NCI-H1930 (cell line): ENCODE measurements around the gene VSIG1.

ENCODE experiments used
- DNase-seq, 2 experiments: peaks; one replicate each; lab custom pipeline; 2025; lab: John Stamatoyannopoulos, UW

The VSIG1 gene

GRCh38 chrX:108044554-108045256, at the start of gene VSIG1:
VSIG1 (plus strand) TSS chrX:108045065; CDS start chrX:108045131, 66 bp downstream.
- no peak for DNase-seq

- DNase-seq, result no peak
These were observed 48.7 kb upstream of the VSIG1 start for GRCh38 chrX:107996124-107996523.

DNA sequence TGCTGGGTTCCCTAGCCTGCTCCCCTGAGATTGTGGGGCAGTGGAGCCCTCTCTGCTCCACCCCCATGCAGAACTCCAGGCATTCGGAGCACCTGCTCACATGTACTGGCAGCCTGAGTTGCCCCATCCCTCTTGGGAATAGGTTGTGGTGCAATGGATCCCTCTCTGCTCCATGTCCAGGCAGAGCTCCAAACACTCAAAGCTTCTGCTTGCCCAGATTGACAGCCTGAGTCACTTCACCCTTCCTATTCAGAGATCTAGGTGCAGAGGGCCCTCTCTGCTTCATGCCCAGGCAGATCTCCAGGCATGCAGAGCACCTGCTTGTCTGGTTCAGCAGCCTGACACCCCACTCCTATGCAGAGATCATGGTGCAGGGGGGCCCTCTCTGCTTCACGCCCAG, 44.1 kb upstream of the VSIG1 start:
- no peak for DNase-seq

DNA sequence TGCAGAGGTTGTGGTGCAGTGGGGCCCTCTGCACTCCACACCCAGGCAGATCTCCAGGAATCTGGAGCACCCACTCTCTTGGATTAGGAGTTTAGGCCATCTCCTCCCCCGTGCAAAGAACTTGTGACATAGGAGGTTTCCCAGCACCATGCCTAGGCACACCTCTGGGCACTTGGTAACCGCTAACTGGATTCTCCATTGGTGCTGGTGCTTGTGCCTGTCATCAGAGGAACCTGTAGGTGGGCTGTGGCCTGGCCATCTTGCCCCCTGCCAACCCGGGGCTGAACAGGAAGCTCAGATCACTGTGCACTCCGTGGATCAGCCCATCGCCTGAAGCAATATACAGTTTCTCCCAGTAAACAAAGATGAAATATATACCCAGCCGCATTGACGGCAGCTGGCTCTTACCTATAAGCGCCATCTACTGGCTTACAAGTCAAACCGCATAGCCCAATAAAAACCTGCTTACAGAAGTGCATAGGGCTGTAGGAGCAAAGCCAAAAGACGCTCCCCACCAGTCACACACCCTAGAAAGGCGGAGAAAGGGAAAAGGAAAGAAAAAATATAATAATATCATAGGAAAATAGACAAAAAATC, 43.5 kb upstream of the VSIG1 start:
- DNase-seq, result peak; percentile 3 to 27

DNA sequence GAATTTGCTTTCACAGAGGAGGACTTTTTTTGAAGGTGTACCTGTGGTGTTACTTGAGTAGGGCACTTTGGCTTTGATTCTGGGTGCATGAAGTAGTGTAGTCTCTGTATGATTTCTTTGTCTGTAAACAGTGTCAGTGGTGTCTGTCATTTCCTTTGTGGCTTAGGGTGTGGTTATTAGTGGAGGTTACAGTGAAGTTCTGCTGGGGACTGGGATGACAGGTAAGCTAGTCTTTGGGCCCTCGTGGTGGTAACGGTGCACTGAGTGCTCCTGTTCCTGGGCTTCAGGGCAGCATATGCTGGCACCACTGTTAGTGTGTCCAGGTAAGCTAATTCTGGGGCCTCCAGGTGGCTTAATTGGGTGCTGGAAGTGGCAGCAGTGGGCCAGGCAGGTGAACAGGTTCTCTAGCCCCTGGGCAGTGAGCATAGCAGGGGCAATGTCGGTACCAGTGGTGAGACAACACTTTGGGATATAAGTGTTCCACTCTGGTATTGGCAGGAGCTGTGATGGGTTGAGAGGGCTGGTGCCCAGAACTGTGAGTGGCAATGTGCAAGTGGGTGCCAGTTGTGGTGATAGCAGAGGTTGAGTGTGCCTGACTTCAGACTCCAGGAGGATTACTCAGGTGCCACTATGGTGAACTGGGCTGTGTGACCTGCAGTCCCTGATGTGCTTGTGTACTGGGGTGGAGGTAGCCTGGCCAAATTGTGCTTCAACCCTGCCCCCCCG, 26.0 kb upstream of the VSIG1 start:
- no peak for DNase-seq

DNA sequence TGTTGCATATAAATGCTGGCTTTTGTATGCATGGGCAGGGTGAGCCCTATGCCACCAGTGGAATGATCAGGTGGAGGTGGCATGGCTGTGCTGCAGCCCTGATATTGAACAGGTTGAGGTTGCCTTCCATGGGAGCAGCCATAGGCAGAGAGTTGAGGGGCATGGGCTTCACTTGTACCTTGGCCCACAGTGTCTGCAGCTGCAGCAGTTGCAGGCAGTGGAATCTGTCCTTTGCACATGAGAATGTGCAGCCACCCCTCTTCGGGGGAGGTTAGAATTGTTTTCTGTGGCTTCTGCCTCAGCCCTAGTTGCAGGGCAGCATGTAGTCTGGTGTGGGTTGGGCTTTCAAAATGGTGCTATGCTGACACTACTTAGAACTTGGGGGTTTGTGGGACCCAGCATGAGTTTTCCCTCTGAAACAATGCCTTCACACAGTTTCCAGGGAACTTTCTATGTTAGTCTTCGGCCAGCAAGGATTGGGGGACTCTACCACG, 25.4 kb upstream of the VSIG1 start:
- no peak for DNase-seq

- DNase-seq, result no peak
These were observed 24.2 kb upstream of the VSIG1 start for GRCh38 chrX:108020631-108021030.

- DNase-seq, result no peak
These were observed 22.3 kb upstream of the VSIG1 start for GRCh38 chrX:108022491-108023089.

GRCh38 chrX:108025376-108025775, 19.5 kb upstream of the VSIG1 start:
- no peak for DNase-seq

DNA sequence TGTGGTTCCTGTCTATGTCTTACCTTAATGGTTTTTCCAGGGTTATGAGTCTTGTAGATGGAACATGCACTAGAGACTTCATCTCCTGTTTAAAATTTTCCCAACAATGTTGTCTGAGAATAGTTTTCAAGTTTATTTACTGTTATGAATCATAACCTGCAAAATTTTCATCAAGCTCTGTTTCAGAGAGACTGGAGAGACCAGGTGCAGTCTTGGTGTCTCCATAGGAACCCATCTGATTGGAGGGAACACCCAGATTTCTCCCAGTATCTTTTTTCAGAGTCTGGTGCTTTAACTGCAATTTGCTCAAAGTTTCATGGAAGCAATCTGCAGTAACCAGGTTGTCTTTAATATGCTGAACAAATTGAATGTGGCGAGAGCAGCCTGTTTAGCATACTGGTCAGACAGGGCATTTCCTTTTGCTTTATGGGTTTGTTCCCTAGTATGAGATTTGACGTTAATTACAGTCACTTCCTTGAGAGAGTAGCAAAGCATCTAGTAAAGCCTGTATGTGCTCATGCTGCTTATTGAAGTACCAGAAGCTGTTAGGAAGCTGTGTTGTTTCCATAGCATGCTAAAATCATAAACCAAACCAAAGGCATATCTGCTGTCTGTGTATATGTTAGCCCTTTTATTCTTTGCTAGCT, 18.8 kb upstream of the VSIG1 start:
- DNase-seq, result no peak

- DNase-seq, result no peak
These were observed 16.0 kb upstream of the VSIG1 start for GRCh38 chrX:108028854-108029253.

DNA sequence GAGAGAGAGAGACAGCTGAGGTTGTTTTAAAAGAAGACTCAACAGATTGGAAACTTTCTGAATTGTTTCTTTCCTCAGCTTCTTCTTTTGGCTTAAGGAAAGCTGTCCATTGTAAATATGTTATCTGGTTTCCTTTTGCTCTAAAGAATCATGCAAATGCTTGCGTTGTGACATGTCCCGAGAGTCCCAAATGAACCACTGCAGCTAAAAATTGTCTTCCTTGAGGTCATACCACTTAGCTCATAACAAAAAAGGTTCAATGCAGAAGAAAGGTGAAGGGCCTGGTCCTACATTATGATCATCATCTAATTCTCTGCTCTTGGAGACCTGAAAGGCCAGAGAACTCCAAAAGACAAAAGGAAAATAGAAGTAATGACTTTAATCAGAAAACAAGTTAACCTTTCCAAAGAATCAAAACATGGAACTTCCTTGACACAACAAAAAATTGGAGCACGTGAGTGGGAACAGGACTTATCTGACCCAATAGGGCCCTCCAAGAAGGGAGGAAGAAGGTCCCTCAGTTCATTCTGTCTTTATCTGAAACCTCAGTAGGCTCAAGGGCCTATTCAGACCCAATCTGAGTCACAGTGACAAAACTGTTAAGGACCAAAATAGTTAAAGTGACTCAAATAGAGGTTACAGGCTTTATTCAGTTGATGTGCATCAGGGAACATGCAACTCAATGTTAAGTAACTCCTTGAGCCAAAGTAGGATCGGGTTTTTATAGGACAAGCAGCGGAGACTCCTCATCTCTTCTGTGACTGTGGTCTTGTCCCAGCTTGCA, 14.7 kb upstream of the VSIG1 start:
- DNase-seq, result no peak

DNA sequence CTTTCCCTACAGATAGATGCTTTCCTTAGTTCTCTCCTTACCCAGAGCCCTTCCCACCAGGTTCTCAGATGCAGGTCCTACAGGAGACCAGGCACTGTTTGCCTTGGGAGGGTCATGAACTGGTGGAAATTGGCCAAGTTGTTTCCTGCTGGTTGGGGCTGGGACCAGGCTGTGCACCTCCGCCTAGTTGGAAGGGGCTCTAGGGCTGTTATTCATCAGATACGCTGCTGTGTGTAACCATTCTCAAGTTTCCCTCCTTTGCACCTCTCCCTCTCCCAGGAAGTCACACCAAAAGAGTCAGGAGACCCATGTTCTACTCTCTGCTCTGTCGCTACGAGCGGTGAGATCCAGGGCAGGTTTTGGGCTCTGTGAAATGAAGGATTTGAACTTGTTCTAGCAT, 11.9 kb upstream of the VSIG1 start:
- no peak for DNase-seq

GRCh38 chrX:108033890-108034289, 11.0 kb upstream of the VSIG1 start:
- DNase-seq, result no peak

DNA sequence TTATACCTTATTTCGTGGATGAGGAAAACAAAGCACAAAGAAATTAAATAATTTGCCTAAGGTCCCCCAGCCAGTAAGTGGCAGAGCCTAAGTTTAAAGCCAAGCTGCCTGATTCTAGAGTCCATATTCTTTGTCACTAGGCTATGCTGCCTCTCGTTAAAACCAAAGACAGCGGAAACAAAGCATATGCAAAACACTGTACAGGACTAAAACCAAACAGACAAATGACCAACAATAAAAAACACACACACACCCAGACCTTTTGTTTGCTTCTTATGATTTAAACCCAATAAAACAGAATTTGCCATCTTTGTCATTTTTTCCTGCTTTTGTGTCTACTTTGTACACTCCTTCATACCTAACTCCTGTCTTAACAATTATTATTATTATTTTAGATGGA, 10.1 kb upstream of the VSIG1 start:
- no peak for DNase-seq

DNA sequence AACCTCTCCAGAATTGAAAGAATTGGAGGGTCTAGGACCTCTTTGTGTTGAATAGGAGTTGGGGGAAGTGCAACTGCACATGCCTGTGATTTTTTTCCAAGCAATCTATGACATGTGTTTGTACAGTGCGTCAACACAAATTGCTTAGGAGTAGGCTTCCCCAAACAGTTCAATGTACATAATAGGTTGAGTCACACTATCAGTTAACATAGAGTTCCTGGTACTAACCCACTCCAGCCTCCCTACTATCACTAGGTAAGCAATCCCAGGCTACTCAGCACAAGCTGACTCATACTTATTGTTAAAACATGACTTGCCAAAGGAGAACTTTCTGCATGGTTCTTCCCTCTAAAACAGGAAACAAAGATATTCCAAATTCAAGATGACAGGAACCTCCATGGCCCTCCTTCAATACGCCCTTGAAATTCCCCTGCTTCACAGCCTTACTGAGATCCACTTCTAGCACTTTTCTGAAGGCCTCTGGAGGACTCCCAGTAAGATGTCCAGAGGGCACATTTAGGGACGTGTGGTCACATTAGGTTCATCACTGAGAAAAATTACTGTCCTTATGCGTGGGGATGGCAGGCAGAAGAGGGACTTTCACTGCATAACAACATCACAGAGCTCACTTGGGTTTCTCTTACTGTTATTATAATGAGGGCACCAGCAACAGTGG, 8.4 kb upstream of the VSIG1 start:
- peak in 1 of 2 experiments; percentile 19 for DNase-seq

DNA sequence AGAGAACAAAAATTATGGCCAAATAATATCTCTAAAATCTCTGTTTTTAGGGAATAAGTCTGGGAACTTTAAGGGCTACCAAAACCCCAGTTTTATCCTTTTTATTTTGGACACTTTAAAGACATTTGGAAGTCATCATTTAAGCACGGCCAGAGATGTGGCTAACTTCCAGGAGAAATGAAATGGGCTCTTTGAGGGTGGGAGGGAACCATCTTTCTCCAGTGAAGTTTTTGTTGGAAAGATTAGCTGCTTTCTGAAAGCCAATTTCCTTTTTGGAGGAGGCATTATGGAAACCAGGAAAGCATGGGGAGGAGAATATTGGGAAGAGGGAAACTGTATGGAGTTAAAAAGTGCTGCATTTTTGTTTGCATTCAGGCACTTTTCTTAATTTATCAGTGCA, 4.8 kb downstream of the VSIG1 start:
- DNase-seq, result no peak

DNA sequence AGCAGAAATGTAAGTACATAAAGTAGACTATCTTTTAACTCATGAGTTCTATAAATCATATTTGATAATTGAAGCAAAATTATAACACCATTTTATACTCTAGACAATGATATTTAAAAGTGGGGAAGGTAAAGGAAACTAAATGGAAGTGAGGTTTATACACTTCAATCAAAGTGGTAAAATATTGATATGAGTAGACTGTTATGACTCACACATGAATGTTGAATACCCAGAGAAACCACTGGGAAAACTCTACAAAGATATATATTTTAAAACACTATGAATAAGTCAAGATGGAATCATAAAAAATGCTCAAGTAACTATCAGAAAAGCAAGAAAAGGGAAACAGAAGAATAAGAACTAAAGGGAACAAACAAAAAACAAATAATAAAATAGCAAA, 8.4 kb downstream of the VSIG1 start:
- DNase-seq, result no peak

DNA sequence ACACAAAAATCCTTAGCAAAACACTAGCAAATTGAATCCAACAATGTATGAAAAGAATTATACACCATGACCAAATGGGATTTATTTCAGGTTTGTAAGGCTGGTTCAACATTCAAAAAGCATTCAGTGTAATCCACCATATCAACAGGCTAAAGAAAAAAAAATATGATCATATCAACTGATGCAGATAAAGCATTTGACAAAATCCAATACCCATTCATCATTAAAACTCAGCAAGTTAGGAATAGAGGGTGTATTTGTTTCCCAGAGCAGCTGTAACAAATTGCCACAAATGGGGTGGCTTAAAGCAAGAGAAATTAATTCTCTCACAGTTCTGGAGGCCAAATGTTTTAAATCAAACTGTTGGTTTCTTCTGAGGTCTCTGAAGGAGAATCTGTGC, 10.7 kb downstream of the VSIG1 start:
- no peak for DNase-seq

DNA sequence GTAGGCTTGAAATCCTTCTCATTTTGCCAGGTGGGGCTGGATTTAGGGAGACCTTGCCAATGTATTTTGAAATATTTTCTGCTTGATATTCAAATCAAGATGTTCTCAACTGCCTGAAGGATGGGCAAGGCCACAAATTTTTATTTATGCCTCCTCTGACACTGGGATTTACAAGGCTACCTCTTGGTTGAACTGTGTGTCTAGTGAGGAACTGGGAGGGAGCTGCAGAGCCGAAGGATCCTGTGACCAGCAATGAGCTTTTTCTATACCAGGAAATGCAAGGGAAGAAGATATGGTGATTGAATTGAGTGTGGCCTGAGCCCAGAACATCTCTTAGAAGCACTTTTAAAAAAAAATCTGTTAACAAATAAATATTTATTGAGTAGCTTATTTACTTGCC, 14.9 kb downstream of the VSIG1 start:
- DNase-seq, result no peak

- DNase-seq, result no peak
These were observed 19.1 kb downstream of the VSIG1 start for GRCh38 chrX:108064001-108064400.
